Measurements from ENCODE around the gene SUPT7L. TPM values are rescaled to one million over a fixed set of nuclear protein-coding genes. Genes with fewer than 3 reads are reported as not detected.

SUPT7L gene
- total RNA-seq = 14.0 and 20.8 TPM in 2 replicates

GRCh38 chr2:27663285-27664153, at the start of gene SUPT7L, which contains the start of gene SLC4A1AP:
SUPT7L (minus strand) TSS chr2:27663614; CDS start chr2:27662192, 1,422 bp downstream.
SLC4A1AP (plus strand) TSS chr2:27663889; CDS start chr2:27663915, 26 bp downstream.

GRCh38 chr2:27628767-27629709, 34.4 kb downstream of the SUPT7L start, which contains the start of the genes CCDC121 and GPN1:
CCDC121 (minus strand) TSS chr2:27629012; CDS start chr2:27627799, 1,213 bp downstream.
GPN1 (plus strand) TSS chr2:27629050; CDS start chr2:27629059, 9 bp downstream.

Other genes starting within 250 kb of the SUPT7L start
- 79.3 and 91.0 TPM in 2 replicates for gene NRBP1, start 235.0 kb downstream of the SUPT7L start, total RNA-seq
- gene KRTCAP3, start 221.2 kb downstream of the SUPT7L start, total RNA-seq = 5.2 TPM in 1 of 2 replicates, not detected in the other
- 13.5 and 20.7 TPM in 2 replicates for gene IFT172, start 173.9 kb downstream of the SUPT7L start, total RNA-seq
- gene FNDC4, start 168.4 kb downstream of the SUPT7L start, total RNA-seq = 15.2 and 17.4 TPM in 2 replicates
- 0.12 TPM in 1 of 2 replicates, not detected in the other for gene GCKR, start 166.8 kb downstream of the SUPT7L start, total RNA-seq
- 18.4 and 19.6 TPM in 2 replicates for gene ZNF512, start 80.6 kb downstream of the SUPT7L start, total RNA-seq
- 2.6 and 4.2 TPM in 2 replicates for gene CCDC121, start 34.6 kb downstream of the SUPT7L start, total RNA-seq
- 26.4 and 29.9 TPM in 2 replicates for gene GPN1, start 34.6 kb downstream of the SUPT7L start, total RNA-seq
- gene SLC4A1AP, start 275 bp upstream of the SUPT7L start, total RNA-seq = 14.0 and 17.3 TPM in 2 replicates
- gene MRPL33, start 108.1 kb upstream of the SUPT7L start, total RNA-seq = 88.4 and 107 TPM in 2 replicates
- gene RBKS, start 226.8 kb upstream of the SUPT7L start, total RNA-seq = 1.6 and 1.7 TPM in 2 replicates
- 21.1 and 31.2 TPM in 2 replicates for gene BABAM2, start 227.1 kb upstream of the SUPT7L start, total RNA-seq

All from pericardium fibroblast (primary cell).